ENCODE data around the gene MSL2. TPM values are rescaled to one million over a fixed set of nuclear protein-coding genes. Genes with fewer than 3 reads are reported as not detected.
"Not testable (repeated sequence)": the region's sequence is repeated elsewhere in the genome, so short reads cannot be mapped to it uniquely, and the experiment has no call there.

Gene MSL2
- total RNA-seq, 1 experiment from 2014 or later, result 13.1 TPM

- DNase-seq (ENCODE audit: extremely low read depth, low read depth), result no peak
Measured at GRCh38 chr3:136193278-136194054, 2.7 kb downstream of the MSL2 start.

DNA sequence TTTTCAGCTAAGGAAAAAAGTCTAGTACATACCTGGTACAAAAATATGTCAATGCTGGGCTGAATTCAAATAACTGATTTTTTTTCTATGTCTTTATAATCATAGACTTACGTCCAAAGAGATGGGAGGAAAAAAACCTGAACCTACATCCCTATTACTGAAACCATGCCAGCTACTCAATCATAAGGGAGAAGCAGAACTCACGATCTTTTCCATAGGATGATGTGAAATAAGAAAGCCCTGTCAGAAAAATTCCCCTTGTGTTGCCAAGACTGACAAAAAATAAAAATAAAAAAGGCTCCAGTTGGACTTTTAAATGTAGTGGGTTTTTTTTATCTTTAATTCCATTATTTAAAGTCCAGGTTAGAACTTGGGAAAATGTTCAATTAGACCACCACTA is 3.3 kb downstream of the MSL2 start:
- DNase-seq (ENCODE audit: extremely low read depth, low read depth), result no peak

DNA sequence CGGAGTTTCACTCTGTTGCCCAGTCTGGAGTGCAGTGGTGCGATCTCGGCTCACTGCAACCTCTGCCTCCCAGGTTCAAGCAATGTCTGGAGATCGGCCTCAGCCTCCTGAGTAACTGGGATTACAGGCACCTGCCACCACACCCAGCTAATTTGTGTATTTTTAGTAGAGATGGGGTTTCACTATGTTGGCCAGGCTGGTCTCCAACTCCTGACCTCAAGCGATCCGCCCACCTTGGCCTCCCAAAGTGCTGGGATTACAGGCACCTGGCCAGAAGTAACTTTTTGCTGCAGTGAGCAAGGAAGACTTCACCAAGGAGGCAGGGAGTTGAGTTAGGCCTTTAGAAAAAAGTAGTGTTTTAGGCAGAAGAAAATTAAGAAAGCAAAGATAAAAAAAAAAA is 3.9 kb downstream of the MSL2 start:
- DNase-seq (ENCODE audit: extremely low read depth, low read depth), result not testable (repeated sequence)

DNA sequence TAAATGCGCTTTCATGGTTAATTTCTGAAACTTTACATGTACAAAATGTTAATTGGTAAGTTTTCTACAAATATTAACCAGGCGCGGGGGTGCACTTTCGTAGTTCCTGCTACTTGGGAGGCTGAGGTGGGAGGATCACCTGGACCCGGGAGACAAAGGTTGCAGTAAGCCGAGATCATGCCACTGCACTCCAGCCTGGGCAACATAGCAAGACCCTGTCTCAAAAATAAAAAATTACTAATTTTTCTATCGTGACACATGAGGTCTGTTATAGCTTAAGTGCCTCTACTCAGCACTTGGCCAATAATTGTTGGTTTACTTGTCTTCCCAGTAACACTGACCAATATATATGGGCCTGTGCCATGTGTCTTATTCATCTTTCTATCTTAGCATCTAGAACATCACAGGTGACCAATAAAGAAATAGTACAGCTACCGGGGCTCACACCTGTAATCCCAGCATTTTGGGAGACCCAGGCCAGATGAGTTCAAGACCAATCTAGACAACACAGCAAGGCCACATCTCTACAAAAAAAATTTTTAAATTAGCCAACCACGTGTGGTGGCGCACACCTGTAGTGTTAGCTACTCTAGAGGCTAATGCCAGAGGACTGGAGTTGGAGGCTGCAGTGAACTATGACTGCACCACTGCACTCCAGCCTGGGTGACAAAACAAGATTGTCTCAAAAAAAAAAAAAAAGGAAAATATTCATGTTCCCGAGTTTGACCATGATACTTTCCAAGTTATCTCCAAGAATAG is 6.1 kb downstream of the MSL2 start:
- no peak for DNase-seq (ENCODE audit: extremely low read depth, low read depth)

GRCh38 chr3:136189043-136189442 is 7.1 kb downstream of the MSL2 start:
- no peak for DNase-seq (ENCODE audit: extremely low read depth, low read depth)

GRCh38 chr3:136187868-136188267 is 8.3 kb downstream of the MSL2 start:
- DNase-seq (ENCODE audit: extremely low read depth, low read depth), result no peak

DNA sequence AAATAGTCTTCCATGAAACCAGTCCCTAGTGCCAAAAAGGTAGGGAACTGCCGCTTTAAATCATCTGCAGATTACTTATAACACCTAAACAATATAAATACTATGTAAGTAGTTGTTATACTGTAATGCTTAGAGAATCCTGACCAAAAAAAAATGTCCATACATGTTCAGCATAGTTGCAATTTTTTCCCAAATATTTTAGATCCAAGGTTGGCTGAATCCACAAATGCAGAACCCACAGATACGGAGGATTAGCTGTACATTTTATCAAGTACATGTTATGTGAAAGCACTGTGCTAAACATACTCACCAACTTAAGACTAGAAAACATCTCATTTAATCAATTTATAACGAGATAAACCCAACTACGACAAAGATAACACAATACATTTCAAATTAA is 9.3 kb downstream of the MSL2 start:
- no peak for DNase-seq (ENCODE audit: extremely low read depth, low read depth)

DNA sequence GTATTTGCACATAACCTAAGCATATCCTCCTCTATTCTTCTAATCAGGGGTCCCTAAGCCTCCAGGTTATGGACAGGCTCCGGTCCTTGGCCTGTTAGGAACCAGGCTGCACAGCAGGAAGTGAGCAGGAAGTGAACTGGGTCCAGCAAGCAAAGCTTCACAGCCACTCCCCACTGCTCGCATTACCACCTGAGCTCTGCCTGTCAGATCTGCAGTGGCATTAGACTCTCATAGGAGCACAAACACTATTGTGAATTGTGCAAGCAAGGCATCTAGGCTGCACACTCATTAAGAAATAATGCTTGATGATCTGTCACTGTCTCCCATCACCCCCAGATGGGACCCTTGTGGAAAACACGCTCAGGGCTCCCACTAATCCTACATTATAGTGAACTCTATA is 9.8 kb downstream of the MSL2 start:
- no peak for DNase-seq (ENCODE audit: extremely low read depth, low read depth)

- DNase-seq (ENCODE audit: extremely low read depth, low read depth), result no peak
Measured at GRCh38 chr3:136184703-136185102, 11.4 kb downstream of the MSL2 start.

DNA sequence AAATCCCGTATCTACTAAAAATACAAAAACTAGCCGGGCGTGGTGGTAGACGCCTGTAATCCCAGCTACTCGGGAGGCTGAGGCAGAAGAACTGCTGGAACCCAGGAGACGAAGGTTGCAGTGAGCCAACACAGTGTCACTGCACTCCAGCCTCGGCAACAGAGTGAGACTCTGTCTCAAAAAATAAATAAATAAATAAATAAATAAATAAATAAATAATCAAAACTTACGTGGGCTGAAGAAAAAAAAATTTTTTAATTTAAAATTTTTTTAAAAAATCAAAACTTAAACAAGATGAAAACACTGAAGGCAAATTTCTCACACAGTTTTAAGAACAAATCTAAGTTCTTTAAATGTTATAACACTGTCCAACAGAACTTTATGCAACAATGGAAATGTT is 14.4 kb downstream of the MSL2 start:
- DNase-seq (ENCODE audit: extremely low read depth, low read depth), result no peak

- no peak for DNase-seq (ENCODE audit: extremely low read depth, low read depth)
Measured at GRCh38 chr3:136177876-136178275, 18.3 kb downstream of the MSL2 start.

- DNase-seq (ENCODE audit: extremely low read depth, low read depth), result no peak
Measured at GRCh38 chr3:136173939-136174490, 22.1 kb downstream of the MSL2 start.

- DNase-seq (ENCODE audit: extremely low read depth, low read depth), result peak; percentile 42
Measured at GRCh38 chr3:136171097-136171542, 25.0 kb downstream of the MSL2 start.

DNA sequence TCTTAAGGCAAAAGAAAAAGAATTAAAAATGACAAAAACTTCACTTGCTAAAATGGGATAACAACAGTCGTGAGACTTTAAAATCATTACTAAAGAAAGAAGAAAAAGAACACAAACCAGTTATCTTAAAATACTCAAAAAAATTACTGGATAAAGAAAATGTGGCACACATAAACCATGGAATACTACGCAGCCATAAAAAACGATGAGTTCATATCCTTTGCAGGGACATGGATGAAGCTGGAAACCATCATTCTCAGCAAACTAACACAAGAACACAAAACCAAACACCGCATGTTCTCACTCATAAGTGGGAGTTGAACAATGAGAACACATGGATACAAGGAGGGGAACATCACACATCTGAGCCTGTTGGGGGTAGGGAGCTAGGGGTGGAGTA is 27.9 kb downstream of the MSL2 start:
- not testable (repeated sequence) for DNase-seq (ENCODE audit: extremely low read depth, low read depth)

GRCh38 chr3:136166507-136166906 is 29.6 kb downstream of the MSL2 start:
- DNase-seq (ENCODE audit: extremely low read depth, low read depth), result no peak

DNA sequence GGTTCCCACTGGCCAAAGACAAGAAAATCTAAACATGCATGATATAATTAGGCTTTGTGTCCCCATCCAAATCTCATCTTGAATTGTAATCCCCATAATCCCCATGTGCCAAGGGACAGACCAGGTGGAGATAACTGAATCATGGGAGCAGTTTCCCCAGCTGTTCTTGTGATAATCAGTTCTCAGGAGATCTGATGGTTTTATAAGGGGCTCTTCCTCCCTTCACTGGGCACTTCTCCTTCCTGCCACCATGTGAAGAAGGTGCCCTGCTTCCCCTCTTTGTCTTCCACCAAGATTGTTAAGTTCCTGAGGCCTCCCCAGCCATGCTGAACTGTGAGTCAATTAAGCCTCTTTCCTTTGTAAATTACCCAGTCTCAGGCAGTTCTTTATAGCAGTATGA is 32.5 kb downstream of the MSL2 start:
- not testable (repeated sequence) for DNase-seq (ENCODE audit: extremely low read depth, low read depth)

GRCh38 chr3:136162322-136162721 is 33.8 kb downstream of the MSL2 start:
- DNase-seq (ENCODE audit: extremely low read depth, low read depth), result no peak

GRCh38 chr3:136161516-136161915 is 34.6 kb downstream of the MSL2 start:
- DNase-seq (ENCODE audit: extremely low read depth, low read depth), result no peak

DNA sequence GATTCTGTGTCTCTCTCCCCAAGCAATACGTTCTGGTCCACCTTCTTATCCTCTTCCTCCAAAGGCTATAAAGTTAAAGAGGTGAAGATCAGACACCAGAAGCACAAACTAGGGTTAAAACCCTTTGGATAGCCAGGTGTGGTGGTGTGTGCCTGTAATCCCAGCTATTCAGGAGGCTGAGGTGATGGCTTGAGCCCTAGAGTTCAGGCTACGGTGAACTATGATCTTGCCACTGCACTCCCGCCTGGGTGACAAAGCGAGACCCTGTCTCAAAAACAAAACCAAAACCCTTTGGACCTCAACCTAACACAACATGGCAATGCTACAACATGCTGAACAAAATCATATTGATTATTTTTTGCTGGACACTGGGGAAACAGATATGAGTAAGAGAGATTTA is 43.2 kb downstream of the MSL2 start:
- DNase-seq (ENCODE audit: extremely low read depth, low read depth), result no peak

DNA sequence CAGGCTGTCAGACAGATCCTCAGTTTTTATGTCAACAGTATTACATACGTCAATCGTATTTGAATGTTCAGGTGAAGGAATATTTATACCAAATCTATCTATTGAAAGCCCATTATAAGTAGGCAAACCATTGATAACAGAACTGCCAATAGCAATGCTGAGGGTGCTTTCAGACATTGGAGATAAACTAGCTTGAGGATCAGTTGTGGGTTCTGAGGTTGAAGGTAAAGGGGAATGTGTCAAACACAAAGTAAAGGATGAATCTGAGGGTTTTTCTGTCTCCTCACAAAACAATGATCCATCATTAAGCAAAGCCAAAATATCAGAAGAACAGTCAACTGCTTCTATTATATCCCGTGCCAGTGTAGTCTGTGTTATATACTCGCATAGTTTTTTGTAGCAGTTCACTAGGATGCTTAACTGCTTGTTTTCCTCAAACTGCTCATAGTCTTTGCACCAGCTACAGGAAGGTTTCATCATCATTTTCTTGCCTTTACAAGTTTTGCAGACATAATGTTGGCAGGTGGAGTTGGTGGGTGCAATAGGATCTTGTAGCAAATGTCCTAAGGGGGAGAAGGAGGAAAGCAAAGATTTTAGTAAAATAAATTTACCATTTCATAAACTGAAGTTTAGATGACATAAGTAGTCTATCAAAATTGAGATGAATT is 43.8 kb downstream of the MSL2 start:
- DNase-seq (ENCODE audit: extremely low read depth, low read depth), result no peak

GRCh38 chr3:136151219-136151618 is 44.9 kb downstream of the MSL2 start:
- no peak for DNase-seq (ENCODE audit: extremely low read depth, low read depth)
